GM12878 (cell line): ENCODE measurements around the gene COL8A2. TPM values are rescaled to one million over a fixed set of nuclear protein-coding genes. Genes with fewer than 3 reads are reported as not detected.

Experiments used
- ATAC-seq: fragments of 200-7000 bp; cut with Tn5 transposase; 3 replicates; pipeline ENCODE4 v1.9.1; 2020; ENCODE audit warnings: mild to moderate bottlenecking, moderate library complexity
- Bru-seq: library from RNA; stranded (reverse); fragments of 400-500 nt; gene quantifications from one replicate; lab custom pipeline; 2021; lab: Mats Ljungman, UMichigan
- BruChase-seq, 2 experiments: library from RNA; stranded (reverse); fragments of 400-500 nt; gene quantifications; one replicate each; lab custom pipeline; 2021; lab: Mats Ljungman, UMichigan
- BruUV-seq: library from RNA; stranded (reverse); fragments of 400-500 nt; replicated peaks from 2 replicates; lab custom pipeline; 2021; lab: Mats Ljungman, UMichigan
- CTCF ChIA-PET: fragments of 300-600 bp; sonication (Branson Sonifier 250); formaldehyde crosslinking; extraction: SDS; loops from one replicate; lab custom pipeline; 2021; ENCODE audit warnings: inconsistent platforms; lab: Yijun Ruan, JAX
- POLR2A ChIA-PET: fragments of 350-600 bp; formaldehyde crosslinking; extraction: SDS; loops from one replicate; lab custom pipeline; 2021; ENCODE audit warnings: inconsistent platforms; lab: Charles Lee
- RAD21 ChIA-PET: fragments of 300-600 bp; sonication (Branson Sonifier 250); formaldehyde crosslinking; loops from one replicate; lab custom pipeline; 2023; ENCODE audit warnings: antibody characterized with exemption; ENCODE audit not compliant: unreplicated experiment; lab: Charles Lee
- SMC1A ChIA-PET: fragments of 300-600 bp; sonication (Branson Sonifier 250); formaldehyde crosslinking; loops from one replicate; lab custom pipeline; 2023; ENCODE audit not compliant: unreplicated experiment, uncharacterized antibody; lab: Charles Lee
- DNase-seq: peaks from one replicate; pipeline ENCODE4 v3.0.0-alpha.2; 2011; ENCODE audit warnings: low read depth, low spot score
- FAIRE-seq: peaks from 3 replicates; lab custom pipeline; 2011; peaks lifted over from hg19 to GRCh38; lab: Jason Lieb, UNC
- H2AFZ ChIP-seq: 2 replicates; pipeline ENCODE4 v1.6.0; 2011; ENCODE audit warnings: low read depth, low read length, control low read depth; ENCODE audit not compliant: control insufficient read depth
- H3K27ac ChIP-seq: 2 replicates; pipeline ENCODE4 v1.5.1; 2011; ENCODE audit warnings: control low read depth; ENCODE audit not compliant: control insufficient read depth, insufficient read depth
- H3K27me3 ChIP-seq, 2 experiments: replicated peaks in 1 of 2; 2 replicates each; pipeline versions ENCODE4 v1.6.0 to v1.6.1; 2011; ENCODE audit warnings: low read length in 1 of 2; ENCODE audit not compliant: control insufficient read depth in 2 of 2, insufficient read depth in 2 of 2
- H3K36me3 ChIP-seq, 2 experiments: 2 replicates each; pipeline ENCODE4 v1.5.1; 2011; ENCODE audit warnings: low read length in 1 of 2; ENCODE audit not compliant: control insufficient read depth in 2 of 2, insufficient read depth in 2 of 2
- H3K4me1 ChIP-seq: 2 replicates; pipeline ENCODE4 v1.6.1; 2011; ENCODE audit warnings: mild to moderate bottlenecking, low read length, moderate library complexity, mixed read lengths; ENCODE audit not compliant: control insufficient read depth, insufficient read depth
- H3K4me2 ChIP-seq: 2 replicates; pipeline ENCODE4 v1.6.0; 2011; ENCODE audit warnings: control low read depth; ENCODE audit not compliant: control insufficient read depth, insufficient read depth
- H3K4me3 ChIP-seq: fragments of 200-600 bp; sonication (generic); 2 replicates; pipeline ENCODE4 v1.5.1; 2016
- H3K79me2 ChIP-seq: 2 replicates; pipeline ENCODE4 v1.6.0; 2011; ENCODE audit warnings: low read length; ENCODE audit not compliant: control insufficient read depth, insufficient read depth
- H3K9ac ChIP-seq: 2 replicates; pipeline ENCODE4 v1.8.0; 2011; ENCODE audit warnings: low read length, control low read depth, mixed read lengths; ENCODE audit not compliant: control insufficient read depth, insufficient read depth
- H3K9me3 ChIP-seq: replicated peaks from 3 replicates; pipeline ENCODE4 v1.5.1; 2011; ENCODE audit warnings: mild to moderate bottlenecking, low read length; ENCODE audit not compliant: control insufficient read depth, insufficient read depth
- H4K20me1 ChIP-seq: 2 replicates; pipeline ENCODE4 v1.6.0; 2011; ENCODE audit not compliant: control insufficient read depth, insufficient read depth
- CBFB ChIP-seq: IDR thresholded peaks from 2 replicates; pipeline ENCODE4 v1.6.1; 2016; ENCODE audit warnings: antibody characterized with exemption, low read depth
- LARP7 ChIP-seq: fragments of 450-650 bp; IDR thresholded peaks from 2 replicates; pipeline ENCODE4 v1.6.1; 2017; ENCODE audit warnings: mild to moderate bottlenecking
- MYB ChIP-seq: fragments of 150-350 bp; IDR thresholded peaks from 2 replicates; pipeline ENCODE4 v1.6.1; 2014; ENCODE audit warnings: mild to moderate bottlenecking, low read depth, low read length, borderline replicate concordance
- NFYA ChIP-seq: IDR thresholded peaks from 2 replicates; pipeline ENCODE4 v1.6.1; 2011; ENCODE audit warnings: low read depth, mild to moderate bottlenecking, low read length, improper control_type of control experiment, borderline replicate concordance
- RAD51 ChIP-seq: fragments of 450-650 bp; IDR thresholded peaks from 2 replicates; pipeline ENCODE4 v1.6.1; 2016; ENCODE audit warnings: moderate library complexity, mild to moderate bottlenecking, inconsistent platforms
- SREBF2 ChIP-seq: IDR thresholded peaks from 2 replicates; pipeline ENCODE4 v1.6.1; 2012; ENCODE audit warnings: mild to moderate bottlenecking, low read length
- STAT3 ChIP-seq: IDR thresholded peaks from 2 replicates; pipeline ENCODE4 v1.6.1; 2011; ENCODE audit warnings: low read depth, low read length, improper control_type of control experiment
- WGBS: methylation state at CpG from one replicate; pipeline ENCODE4 v1.1.6; 2016; ENCODE audit warnings: low lambda C conversion rate; ENCODE audit not compliant: insufficient replicate concordance, insufficient coverage; ENCODE audit errors: missing lambda C conversion rate; 5-methylcytosine and 5-hydroxymethylcytosine counted together
- in situ Hi-C: fragments of 300-500 bp; cut with MboI; formaldehyde crosslinking; loops from 9 replicates; pipeline ENCODE4 v1.14.3; 2018; ENCODE audit warnings: mixed read lengths
- intact Hi-C: fragments of 100-400 bp; cut with micrococcal nuclease; formaldehyde crosslinking; loops from one replicate; pipeline ENCODE4 v1.14.2; 2022; ENCODE audit not compliant: unreplicated experiment
- long read RNA-seq, 2 experiments: library from polyadenylated mRNA; unstranded; transcript quantifications; one replicate each; pipeline ENCODE4 v2.0.0, GENCODE V29; 2019 to 2020
- polyA minus RNA-seq, 3 experiments: library from RNA; depleted of rRNA, polyadenylated mRNA; stranded (reverse); fragments of >200 nt; gene quantifications; 2 replicates each; pipeline ENCODE4 v1.2.3, GENCODE V29; 2011
- polyA plus RNA-seq, 11 experiments: library from polyadenylated mRNA; depleted of rRNA in 4 of 11; unstranded in 6 of 11; stranded (reverse) in 5 of 11; fragments of >200 nt; fragmentation: Nextera tagmentation in 4 of 11; fragmentation: Illumina TruSeq in 1 of 11; extraction: Ambion mirVana in 4 of 11; extraction: Trizol in 1 of 11; gene quantifications; 1 replicate in 1 of 11; 2 replicates in 10 of 11; pipeline versions ENCODE4 v1.2.1 to v1.2.3, GENCODE V29; 2011 to 2016; ENCODE audit warnings: inconsistent platforms in 2 of 11, missing spikeins in 2 of 11, low read depth in 1 of 11
- total RNA-seq, 4 experiments: library from RNA; depleted of rRNA in 3 of 4; stranded (reverse); fragments of >200 nt in 3 of 4; fragmentation: Illumina TruSeq in 1 of 4; extraction: Trizol in 1 of 4; gene quantifications; 2 replicates each; pipeline versions ENCODE4 v1.2.1 to v1.2.3, GENCODE V29; 2013 to 2021
- TF ChIP-seq, protein P1 (sequence below): fragments of 150-350 bp; IDR thresholded peaks from 2 replicates; pipeline ENCODE4 v1.6.1; 2016; ENCODE audit warnings: low read depth, low read length
- TF ChIP-seq, protein P2 (sequence below): fragments of 450-650 bp; IDR thresholded peaks from 2 replicates; pipeline ENCODE4 v1.6.1; 2017; ENCODE audit warnings: mild to moderate bottlenecking, moderate library complexity
- TF ChIP-seq, protein P3 (sequence below): fragments of 450-650 bp; IDR thresholded peaks from 2 replicates; pipeline ENCODE4 v1.6.1; 2016; ENCODE audit warnings: mild to moderate bottlenecking

Gene COL8A2
- total RNA-seq (2013; cell fraction: nucleolus; rRNA removed): 0.10 and 0.29 TPM in 2 replicates
- total RNA-seq (2014; rRNA removed): 0.05 TPM in 1 of 2 replicates, not detected in the other
- not detected in 2 replicates for total RNA-seq (2014; rRNA removed; fragmentation: Illumina TruSeq; extraction: Trizol)
- total RNA-seq (2021): 0.08 TPM in 1 of 2 replicates, not detected in the other
- polyA plus RNA-seq (2011; ENCODE audit: low read depth): 0.05 TPM
- not detected in 2 replicates for polyA plus RNA-seq (2011; rRNA removed)
- not detected in 2 replicates for polyA plus RNA-seq (2011; cell fraction: cytosol; rRNA removed)
- polyA plus RNA-seq (2011; cell fraction: nucleus; rRNA removed): 0.03 TPM in 1 of 2 replicates, not detected in the other
- 0.03 and 0.07 TPM in 2 replicates for polyA plus RNA-seq (2012)
- polyA plus RNA-seq (2014; fragmentation: Illumina TruSeq; extraction: Trizol): 0.01 TPM in 1 of 2 replicates, not detected in the other
- not detected for polyA plus RNA-seq (2014; fragmentation: Nextera tagmentation; extraction: Ambion mirVana)
- 0.03 TPM in 1 of 2 replicates, not detected in the other for polyA plus RNA-seq (2014; rRNA removed)
- not detected for polyA plus RNA-seq (2016; fragmentation: Nextera tagmentation; extraction: Ambion mirVana)
- polyA minus RNA-seq (2011; rRNA and poly(A)+ RNA removed): not detected in 2 replicates
- polyA minus RNA-seq (2011; cell fraction: cytosol; rRNA and poly(A)+ RNA removed): not detected in 2 replicates
- not detected in 2 replicates for polyA minus RNA-seq (2011; cell fraction: nucleus; rRNA and poly(A)+ RNA removed)
- Bru-seq, nascent RNA: not detected
- percentile 6 among the genes with signal in this experiment for BruChase-seq, experiment 1, labeled RNA remaining after a 6-hour chase
- percentile 6 among the genes with signal in this experiment for BruChase-seq, experiment 2, labeled RNA remaining after a 2-hour chase
- long read RNA-seq, experiment 1: 0 reads
- long read RNA-seq, experiment 2: 0 reads

DNA sequence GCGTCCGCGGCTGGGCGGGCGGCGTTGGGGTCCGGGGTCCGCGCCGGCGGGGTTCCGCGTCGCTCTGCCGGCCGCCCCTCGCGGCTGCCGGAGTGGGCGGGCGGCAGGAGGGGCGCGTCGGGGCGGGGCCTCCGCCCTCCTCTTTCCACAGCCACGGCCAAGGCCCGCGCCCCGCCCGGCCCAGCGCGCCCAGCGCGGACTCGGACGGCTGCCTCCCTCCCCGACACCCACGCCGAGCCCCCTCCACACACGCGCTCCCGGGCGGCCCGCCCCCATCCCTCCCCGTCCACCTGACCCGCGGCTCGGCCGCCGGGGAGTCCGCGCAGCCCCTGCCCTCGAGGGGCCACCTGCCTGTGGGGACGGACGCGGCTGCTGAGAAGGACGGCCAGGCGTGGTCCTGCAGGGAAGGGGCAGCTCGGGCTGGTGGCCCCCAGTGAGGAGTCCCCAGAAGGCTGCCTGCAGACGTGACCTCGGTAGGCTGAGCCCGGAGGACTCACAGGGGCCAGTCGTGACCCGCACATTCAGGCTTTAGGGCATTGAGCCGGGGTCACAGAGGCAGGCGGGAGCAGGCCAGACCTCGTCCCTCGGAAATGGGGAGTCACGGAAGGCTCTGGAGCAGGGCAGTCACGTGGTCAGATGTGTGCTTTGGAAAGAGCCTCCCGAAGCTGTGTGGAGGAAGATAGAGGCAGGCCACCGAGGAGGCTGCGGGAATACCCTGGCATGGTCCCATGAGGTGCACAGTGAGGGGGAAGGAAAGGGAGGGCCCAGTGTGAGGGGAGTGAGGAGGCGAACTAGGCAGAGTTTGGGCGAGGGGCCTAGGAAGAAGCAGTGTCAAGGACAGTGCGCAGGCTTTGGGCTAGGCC is at the start of gene COL8A2:
COL8A2 (minus strand) TSS at position 94 of the 863 bp plus-strand sequence. CDS start 24,980 bp downstream, outside the sequence.
- no TSS peak for BruUV-seq
- intact Hi-C loops (no loop called here), in situ Hi-C loops (no loop called here)
- no peak within 1 kb of the TSS for H3K4me3 ChIP-seq
- WGBS: 41% methylated on average over 27 of the region's 77 CpGs
- H3K4me1 ChIP-seq: peaks cover 11% of the 10 kb centered on the region
- POLR2A ChIA-PET: interaction anchor here (0.6 kb wide), 1 partner anchor 1349 kb away, joined by 3 read pairs; no protein-coding TSS in a partner anchor
- peaks cover 4 to 11% of the 10 kb centered on the region in 2 experiments; a peak in 3 of 4 replicates for H3K27me3 ChIP-seq
- H3K9ac ChIP-seq: no peak within 1 kb of the TSS
- SMC1A ChIA-PET: no interaction called here
- ATAC-seq (no peak), DNase-seq (no peak), FAIRE-seq (no peak)
- no peaks in the 10 kb centered on the region; the same call in 1 of the 2 replicates for H4K20me1 ChIP-seq
- CTCF ChIA-PET: no interaction called here
- H3K4me2 ChIP-seq: no peak within 1 kb of the TSS
- H2AFZ ChIP-seq: no peak within 1 kb of the TSS
- H3K36me3 ChIP-seq: no peaks in the 10 kb centered on the region
- H3K79me2 ChIP-seq: no peaks in the 10 kb centered on the region
- no peaks in the 10 kb centered on the region for H3K9me3 ChIP-seq
- no peak within 1 kb of the TSS for H3K27ac ChIP-seq
- TF ChIP-seq, protein P1, sequence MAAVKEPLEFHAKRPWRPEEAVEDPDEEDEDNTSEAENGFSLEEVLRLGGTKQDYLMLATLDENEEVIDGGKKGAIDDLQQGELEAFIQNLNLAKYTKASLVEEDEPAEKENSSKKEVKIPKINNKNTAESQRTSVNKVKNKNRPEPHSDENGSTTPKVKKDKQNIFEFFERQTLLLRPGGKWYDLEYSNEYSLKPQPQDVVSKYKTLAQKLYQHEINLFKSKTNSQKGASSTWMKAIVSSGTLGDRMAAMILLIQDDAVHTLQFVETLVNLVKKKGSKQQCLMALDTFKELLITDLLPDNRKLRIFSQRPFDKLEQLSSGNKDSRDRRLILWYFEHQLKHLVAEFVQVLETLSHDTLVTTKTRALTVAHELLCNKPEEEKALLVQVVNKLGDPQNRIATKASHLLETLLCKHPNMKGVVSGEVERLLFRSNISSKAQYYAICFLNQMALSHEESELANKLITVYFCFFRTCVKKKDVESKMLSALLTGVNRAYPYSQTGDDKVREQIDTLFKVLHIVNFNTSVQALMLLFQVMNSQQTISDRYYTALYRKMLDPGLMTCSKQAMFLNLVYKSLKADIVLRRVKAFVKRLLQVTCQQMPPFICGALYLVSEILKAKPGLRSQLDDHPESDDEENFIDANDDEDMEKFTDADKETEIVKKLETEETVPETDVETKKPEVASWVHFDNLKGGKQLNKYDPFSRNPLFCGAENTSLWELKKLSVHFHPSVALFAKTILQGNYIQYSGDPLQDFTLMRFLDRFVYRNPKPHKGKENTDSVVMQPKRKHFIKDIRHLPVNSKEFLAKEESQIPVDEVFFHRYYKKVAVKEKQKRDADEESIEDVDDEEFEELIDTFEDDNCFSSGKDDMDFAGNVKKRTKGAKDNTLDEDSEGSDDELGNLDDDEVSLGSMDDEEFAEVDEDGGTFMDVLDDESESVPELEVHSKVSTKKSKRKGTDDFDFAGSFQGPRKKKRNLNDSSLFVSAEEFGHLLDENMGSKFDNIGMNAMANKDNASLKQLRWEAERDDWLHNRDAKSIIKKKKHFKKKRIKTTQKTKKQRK: no peak
- TF ChIP-seq STAT3: no peak
- no peak for TF ChIP-seq CBFB
- TF ChIP-seq LARP7: no peak
- TF ChIP-seq, protein P2, sequence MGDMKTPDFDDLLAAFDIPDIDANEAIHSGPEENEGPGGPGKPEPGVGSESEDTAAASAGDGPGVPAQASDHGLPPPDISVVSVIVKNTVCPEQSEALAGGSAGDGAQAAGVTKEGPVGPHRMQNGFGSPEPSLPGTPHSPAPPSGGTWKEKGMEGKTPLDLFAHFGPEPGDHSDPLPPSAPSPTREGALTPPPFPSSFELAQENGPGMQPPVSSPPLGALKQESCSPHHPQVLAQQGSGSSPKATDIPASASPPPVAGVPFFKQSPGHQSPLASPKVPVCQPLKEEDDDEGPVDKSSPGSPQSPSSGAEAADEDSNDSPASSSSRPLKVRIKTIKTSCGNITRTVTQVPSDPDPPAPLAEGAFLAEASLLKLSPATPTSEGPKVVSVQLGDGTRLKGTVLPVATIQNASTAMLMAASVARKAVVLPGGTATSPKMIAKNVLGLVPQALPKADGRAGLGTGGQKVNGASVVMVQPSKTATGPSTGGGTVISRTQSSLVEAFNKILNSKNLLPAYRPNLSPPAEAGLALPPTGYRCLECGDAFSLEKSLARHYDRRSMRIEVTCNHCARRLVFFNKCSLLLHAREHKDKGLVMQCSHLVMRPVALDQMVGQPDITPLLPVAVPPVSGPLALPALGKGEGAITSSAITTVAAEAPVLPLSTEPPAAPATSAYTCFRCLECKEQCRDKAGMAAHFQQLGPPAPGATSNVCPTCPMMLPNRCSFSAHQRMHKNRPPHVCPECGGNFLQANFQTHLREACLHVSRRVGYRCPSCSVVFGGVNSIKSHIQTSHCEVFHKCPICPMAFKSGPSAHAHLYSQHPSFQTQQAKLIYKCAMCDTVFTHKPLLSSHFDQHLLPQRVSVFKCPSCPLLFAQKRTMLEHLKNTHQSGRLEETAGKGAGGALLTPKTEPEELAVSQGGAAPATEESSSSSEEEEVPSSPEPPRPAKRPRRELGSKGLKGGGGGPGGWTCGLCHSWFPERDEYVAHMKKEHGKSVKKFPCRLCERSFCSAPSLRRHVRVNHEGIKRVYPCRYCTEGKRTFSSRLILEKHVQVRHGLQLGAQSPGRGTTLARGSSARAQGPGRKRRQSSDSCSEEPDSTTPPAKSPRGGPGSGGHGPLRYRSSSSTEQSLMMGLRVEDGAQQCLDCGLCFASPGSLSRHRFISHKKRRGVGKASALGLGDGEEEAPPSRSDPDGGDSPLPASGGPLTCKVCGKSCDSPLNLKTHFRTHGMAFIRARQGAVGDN: no peak
- no peak for TF ChIP-seq NFYA
- no peak for TF ChIP-seq SREBF2
- TF ChIP-seq, protein P3, sequence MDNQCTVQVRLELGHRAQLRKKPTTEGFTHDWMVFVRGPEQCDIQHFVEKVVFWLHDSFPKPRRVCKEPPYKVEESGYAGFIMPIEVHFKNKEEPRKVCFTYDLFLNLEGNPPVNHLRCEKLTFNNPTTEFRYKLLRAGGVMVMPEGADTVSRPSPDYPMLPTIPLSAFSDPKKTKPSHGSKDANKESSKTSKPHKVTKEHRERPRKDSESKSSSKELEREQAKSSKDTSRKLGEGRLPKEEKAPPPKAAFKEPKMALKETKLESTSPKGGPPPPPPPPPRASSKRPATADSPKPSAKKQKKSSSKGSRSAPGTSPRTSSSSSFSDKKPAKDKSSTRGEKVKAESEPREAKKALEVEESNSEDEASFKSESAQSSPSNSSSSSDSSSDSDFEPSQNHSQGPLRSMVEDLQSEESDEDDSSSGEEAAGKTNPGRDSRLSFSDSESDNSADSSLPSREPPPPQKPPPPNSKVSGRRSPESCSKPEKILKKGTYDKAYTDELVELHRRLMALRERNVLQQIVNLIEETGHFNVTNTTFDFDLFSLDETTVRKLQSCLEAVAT: no peak
- no peak for TF ChIP-seq MYB
- no peak for TF ChIP-seq RAD51
- RAD21 ChIA-PET: no interaction called here
